GM23248 (cell line): ENCODE results near the gene SNF8. TPM values are rescaled to one million over a fixed set of nuclear protein-coding genes. Genes with fewer than 3 reads are reported as not detected.
"Not testable (repeated sequence)": the region's sequence is repeated elsewhere in the genome, so short reads cannot be mapped to it uniquely, and the experiment has no call there.

Source experiments
- DNase-seq: peaks from one replicate; pipeline ENCODE4 v3.0.0-alpha.2; 2015
- H2AFZ ChIP-seq: fragments of 200-600 bp; sonication (generic); 2 replicates; pipeline ENCODE4 v1.6.1; 2016; ENCODE audit warnings: antibody characterized with exemption
- H3F3A ChIP-seq: fragments of 200-600 bp; sonication (generic); 2 replicates; pipeline ENCODE4 v1.6.1; 2016; ENCODE audit warnings: mild to moderate bottlenecking, antibody characterized with exemption, mixed run types; ENCODE audit not compliant: insufficient read depth
- H3K27ac ChIP-seq: fragments of 200-600 bp; sonication (generic); 2 replicates; pipeline ENCODE4 v1.5.1; 2016; ENCODE audit warnings: mild to moderate bottlenecking
- H3K27me3 ChIP-seq: fragments of 200-600 bp; sonication (generic); replicated peaks from 2 replicates; pipeline ENCODE4 v1.6.1; 2016; ENCODE audit warnings: mild to moderate bottlenecking; ENCODE audit not compliant: insufficient read depth
- H3K36me3 ChIP-seq: fragments of 200-600 bp; sonication (generic); 2 replicates; pipeline ENCODE4 v1.6.1; 2016; ENCODE audit warnings: low read depth, mild to moderate bottlenecking
- H3K4me1 ChIP-seq: fragments of 200-600 bp; sonication (generic); 2 replicates; pipeline ENCODE4 v1.6.1; 2016; ENCODE audit warnings: mild to moderate bottlenecking; ENCODE audit not compliant: insufficient read depth
- H3K4me2 ChIP-seq: fragments of 200-600 bp; sonication (generic); one replicate; pipeline ENCODE4 v1.6.1; 2016; ENCODE audit warnings: mild to moderate bottlenecking; ENCODE audit not compliant: unreplicated experiment
- H3K4me3 ChIP-seq: fragments of 200-600 bp; sonication (generic); 2 replicates; pipeline ENCODE4 v1.5.1; 2016; ENCODE audit warnings: mild to moderate bottlenecking
- H3K79me2 ChIP-seq: fragments of 200-600 bp; sonication (generic); 2 replicates; pipeline ENCODE4 v1.6.1; 2016; ENCODE audit warnings: mild to moderate bottlenecking; ENCODE audit not compliant: insufficient read depth
- H3K9ac ChIP-seq: fragments of 200-600 bp; sonication (generic); 2 replicates; pipeline ENCODE4 v1.6.1; 2016; ENCODE audit warnings: mild to moderate bottlenecking
- H3K9me2 ChIP-seq: fragments of 200-600 bp; sonication (generic); 2 replicates; pipeline ENCODE4 v1.6.1; 2016; ENCODE audit warnings: mixed run types, mild to moderate bottlenecking, moderate library complexity; ENCODE audit not compliant: insufficient read depth
- H3K9me3 ChIP-seq: fragments of 200-600 bp; sonication (generic); one replicate; pipeline ENCODE4 v1.6.1; 2017; ENCODE audit warnings: low read depth
- H4K20me1 ChIP-seq: fragments of 200-600 bp; sonication (generic); 2 replicates; pipeline ENCODE4 v1.6.0; 2016; ENCODE audit not compliant: insufficient read depth
- EZH2 ChIP-seq: fragments of 200-600 bp; sonication (generic); IDR thresholded peaks from 2 replicates; pipeline ENCODE4 v1.6.1; 2018; ENCODE audit warnings: antibody characterized with exemption, mild to moderate bottlenecking; ENCODE audit not compliant: insufficient read depth, poor library complexity, severe bottlenecking
- EZH2phosphoT487 ChIP-seq: fragments of 200-600 bp; sonication (generic); IDR thresholded peaks from 2 replicates; pipeline ENCODE4 v1.6.1; 2018; ENCODE audit warnings: antibody characterized with exemption, moderate library complexity, mild to moderate bottlenecking, low read depth; ENCODE audit not compliant: insufficient read depth
- WGBS, 2 experiments: methylation state at CpG; one replicate each; pipeline ENCODE4 v1.1.6; 2015 to 2017; ENCODE audit warnings: low lambda C conversion rate in 2 of 2, low coverage in 1 of 2; ENCODE audit errors: missing lambda C conversion rate in 2 of 2; 5-methylcytosine and 5-hydroxymethylcytosine counted together
- in situ Hi-C: fragments of 300-500 bp; cut with MboI; formaldehyde crosslinking; loops from 2 replicates; pipeline ENCODE4 v1.15.0; 2020
- polyA plus RNA-seq: library from polyadenylated mRNA; unstranded; fragments of >200 nt; fragmentation: Nextera tagmentation; extraction: Ambion mirVana; gene quantifications from 2 replicates; pipeline ENCODE4 v1.2.1, GENCODE V29; 2016
- total RNA-seq: library from RNA; depleted of rRNA; stranded (reverse); fragments of >200 nt; shearing (Covaris generic); gene quantifications from 2 replicates; pipeline ENCODE4 v1.2.3, GENCODE V29; 2014

The SNF8 gene
- total and polyA plus RNA-seq, 2 experiments from 2014 or later = 94.9 to 176 TPM

DNA sequence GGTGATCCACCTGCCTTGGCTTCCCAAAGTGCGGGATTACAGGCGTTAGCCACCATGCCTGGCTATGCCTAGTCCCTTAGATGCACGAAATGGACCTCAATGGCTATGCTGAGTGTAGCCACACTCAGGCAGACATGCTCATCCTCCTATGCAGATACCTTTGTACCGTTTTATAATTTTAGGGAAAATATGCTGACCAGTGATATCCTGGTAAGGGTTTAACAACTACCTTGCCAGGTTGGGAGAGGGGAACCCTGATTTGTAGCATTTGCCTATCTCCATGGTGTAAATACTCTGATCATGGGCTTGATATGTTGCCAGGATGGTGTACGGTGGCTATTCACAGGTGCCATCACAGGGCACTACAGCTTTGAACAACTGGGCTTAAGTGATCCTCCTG is 6.9 kb upstream of the SNF8 start:
- TF ChIP-seq EZH2 (no peak), EZH2phosphoT487 (no peak)
- DNase-seq = no peak
- Histone ChIP-seq H3F3A (no peaks in the 10 kb centered on the region), H3K27me3 (no peaks in the 10 kb centered on the region), H3K4me2 (no peak overlapping the region), H3K9ac (no peak overlapping the region), H3K36me3 (no peaks in the 10 kb centered on the region), H3K9me2 (no peaks in the 10 kb centered on the region), H3K4me3 (no peak overlapping the region), H3K4me1 (no peaks in the 10 kb centered on the region), H3K9me3 (no peaks in the 10 kb centered on the region), H3K79me2 (no peaks in the 10 kb centered on the region), H4K20me1 (no peaks in the 10 kb centered on the region), H3K27ac (no peak overlapping the region), H2AFZ (no peak overlapping the region)
- WGBS, 2 experiments = 78 to 83% methylated on average over 5 of the region's 5 CpGs
- in situ Hi-C loops = no loop called here

GRCh38 chr17:48945261-48945651 is 614 bp upstream of the SNF8 start:
- Histone ChIP-seq H3K4me3 (peak overlapping the region; percentile 92), H3K4me1 (peaks cover 13% of the 10 kb centered on the region; the same call in 1 of the 2 replicates), H3K27ac (peak overlapping the region; percentile 87), H3K4me2 (peak overlapping the region; percentile 94), H3K9ac (peak overlapping the region; percentile 92), H2AFZ (peak overlapping the region; percentile 94), H3K79me2 (peaks cover 36% of the 10 kb centered on the region)
- H4K20me1 ChIP-seq, in situ Hi-C loops, H3K9me2 ChIP-seq, H3K36me3 ChIP-seq, H3K27me3 ChIP-seq, H3F3A ChIP-seq, H3K9me3 ChIP-seq, DNase-seq: not testable (repeated sequence)
- WGBS, 2 experiments = 91 to 93% methylated on average over 14 to 16 of the region's 16 CpGs

GRCh38 chr17:48933035-48933434 is 11.6 kb downstream of the SNF8 start:
- Histone ChIP-seq H3K79me2 (peaks cover 4% of the 10 kb centered on the region), H3K4me1 (no peaks in the 10 kb centered on the region), H3F3A (peaks cover 66% of the 10 kb centered on the region), H4K20me1 (no peaks in the 10 kb centered on the region), H3K36me3 (peaks cover 73% of the 10 kb centered on the region), H3K27ac (no peak overlapping the region), H3K9me3 (no peaks in the 10 kb centered on the region), H3K9me2 (no peaks in the 10 kb centered on the region), H3K4me3 (no peak overlapping the region), H3K9ac (no peak overlapping the region), H3K27me3 (no peaks in the 10 kb centered on the region), H3K4me2 (no peak overlapping the region), H2AFZ (no peak overlapping the region)
- no peak for DNase-seq
- 79 to 97% methylated on average over 6 of the region's 6 CpGs for WGBS, 2 experiments
- TF ChIP-seq EZH2 = no peak
- TF ChIP-seq EZH2phosphoT487 = no peak
- in situ Hi-C loops = no loop called here

- no peaks in the 10 kb centered on the region for H4K20me1 ChIP-seq
- peaks cover 30% of the 10 kb centered on the region for H3K79me2 ChIP-seq
- H3K27me3 ChIP-seq = no peaks in the 10 kb centered on the region
- H3F3A ChIP-seq = peaks cover 70% of the 10 kb centered on the region
- no peak for DNase-seq
- no peak overlapping the region for H3K9ac ChIP-seq
- H3K4me3 ChIP-seq = no peak overlapping the region
- in situ Hi-C loops = no loop called here
- H3K36me3 ChIP-seq = peaks cover 75% of the 10 kb centered on the region
- H3K27ac ChIP-seq = 0 out of 2 replicates have a peak overlapping the region, but pooled peaks have one; percentile 3
- TF ChIP-seq EZH2phosphoT487 (no peak), EZH2 (no peak)
- no peak overlapping the region for H2AFZ ChIP-seq
- no peaks in the 10 kb centered on the region for H3K4me1 ChIP-seq
- 79 to 88% methylated on average over 3 of the region's 3 CpGs for WGBS, 2 experiments
- H3K9me3 ChIP-seq = no peaks in the 10 kb centered on the region
- no peaks in the 10 kb centered on the region for H3K9me2 ChIP-seq
- H3K4me2 ChIP-seq = no peak overlapping the region
These were observed 14.2 kb downstream of the SNF8 start for GRCh38 chr17:48930435-48930873.

GRCh38 chr17:48929812-48930165 is 14.9 kb downstream of the SNF8 start:
- H3K79me2 ChIP-seq = peaks cover 35% of the 10 kb centered on the region
- H3K36me3 ChIP-seq = peaks cover 79% of the 10 kb centered on the region
- H3K4me2 ChIP-seq = no peak overlapping the region
- TF ChIP-seq EZH2 = no peak
- TF ChIP-seq EZH2phosphoT487 = no peak
- in situ Hi-C loops = no loop called here
- no peaks in the 10 kb centered on the region for H3K27me3 ChIP-seq
- H3K27ac ChIP-seq = 0 out of 2 replicates have a peak overlapping the region, but pooled peaks have one; percentile 14
- no peak overlapping the region for H3K9ac ChIP-seq
- H3F3A ChIP-seq = peaks cover 69% of the 10 kb centered on the region
- no peaks in the 10 kb centered on the region for H3K4me1 ChIP-seq
- WGBS, 2 experiments = 46 to 50% methylated on average over 1 of the region's 1 CpG
- H3K9me2 ChIP-seq = no peaks in the 10 kb centered on the region
- DNase-seq = no peak
- no peak overlapping the region for H3K4me3 ChIP-seq
- no peaks in the 10 kb centered on the region for H4K20me1 ChIP-seq
- no peaks in the 10 kb centered on the region for H3K9me3 ChIP-seq
- H2AFZ ChIP-seq = no peak overlapping the region
